Body of pancreas (tissue), 4 donors: ENCODE results near the gene HDDC3.

Experiments
- POLR2A ChIP-seq, 3 donors: fragments of 450-650 bp; IDR thresholded peaks; one replicate each; pipeline ENCODE4 v1.6.1; 2016; ENCODE audit warnings: antibody characterized with exemption in 3 of 3, mild to moderate bottlenecking in 2 of 3
- TF ChIP-seq, protein P1 (sequence below), 7 experiments: fragments of 450-650 bp in 4 of 7; fragments of 200-600 bp in 3 of 7; sonication (generic) in 3 of 7; IDR thresholded peaks; one replicate each; pipeline ENCODE4 v1.5.1; 2016 to 2019; ENCODE audit warnings: antibody characterized with exemption in 7 of 7

GRCh38 chr15:90902040-90902839 is 30.1 kb downstream of the HDDC3 start:
- peak; percentile 51 to 78 (median 75) for TF ChIP-seq POLR2A (IDR thresholded peaks at IDR 0.05)
- TF ChIP-seq, protein P1, sequence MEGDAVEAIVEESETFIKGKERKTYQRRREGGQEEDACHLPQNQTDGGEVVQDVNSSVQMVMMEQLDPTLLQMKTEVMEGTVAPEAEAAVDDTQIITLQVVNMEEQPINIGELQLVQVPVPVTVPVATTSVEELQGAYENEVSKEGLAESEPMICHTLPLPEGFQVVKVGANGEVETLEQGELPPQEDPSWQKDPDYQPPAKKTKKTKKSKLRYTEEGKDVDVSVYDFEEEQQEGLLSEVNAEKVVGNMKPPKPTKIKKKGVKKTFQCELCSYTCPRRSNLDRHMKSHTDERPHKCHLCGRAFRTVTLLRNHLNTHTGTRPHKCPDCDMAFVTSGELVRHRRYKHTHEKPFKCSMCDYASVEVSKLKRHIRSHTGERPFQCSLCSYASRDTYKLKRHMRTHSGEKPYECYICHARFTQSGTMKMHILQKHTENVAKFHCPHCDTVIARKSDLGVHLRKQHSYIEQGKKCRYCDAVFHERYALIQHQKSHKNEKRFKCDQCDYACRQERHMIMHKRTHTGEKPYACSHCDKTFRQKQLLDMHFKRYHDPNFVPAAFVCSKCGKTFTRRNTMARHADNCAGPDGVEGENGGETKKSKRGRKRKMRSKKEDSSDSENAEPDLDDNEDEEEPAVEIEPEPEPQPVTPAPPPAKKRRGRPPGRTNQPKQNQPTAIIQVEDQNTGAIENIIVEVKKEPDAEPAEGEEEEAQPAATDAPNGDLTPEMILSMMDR (IDR thresholded peaks at IDR 0.05), result peak; percentile 56 to 96 (median 84)
